ENCODE measurements around the gene TICAM2. TPM values are rescaled to one million over a fixed set of nuclear protein-coding genes. Genes with fewer than 3 reads are reported as not detected.

Gene TICAM2
- total and polyA plus RNA-seq, 10 of the 15 experiments (the other 5 are each of a cell fraction or from before 2014, with no cell fraction given): 0.14 to 7.0 (median 2.9) TPM

- TF ChIP-seq NKRF (conservative IDR thresholded peaks at IDR 0.05) (no peak), EZH2 (IDR thresholded peaks at IDR 0.05; ENCODE audit: borderline replicate concordance, control insufficient read depth, low read depth, low read length) (no peak), SMAD5 (IDR thresholded peaks at IDR 0.05; ENCODE audit: low read depth) (no peak), NFYA (IDR thresholded peaks at IDR 0.05; ENCODE audit: borderline replicate concordance, low read depth, low read length) (no peak), POU2F2 (IDR thresholded peaks at IDR 0.05; ENCODE audit: borderline replicate concordance, low read depth, low read length) (no peak), TCF3 (IDR thresholded peaks at IDR 0.05; ENCODE audit: borderline replicate concordance, insufficient read depth, low read depth, low read length) (peak; percentile 61; the same call in 1 of the 2 replicates), MLLT1 (IDR thresholded peaks at IDR 0.05) (0 out of 2 replicates have a peak, but pooled peaks have one; percentile 31), EGR1 (IDR thresholded peaks at IDR 0.05; ENCODE audit: borderline replicate concordance in 1 of 2, low read depth in 2 of 2, low read length in 2 of 2) (no peak), JUNB (IDR thresholded peaks at IDR 0.05) (no peak), KDM1A (IDR thresholded peaks at IDR 0.05; ENCODE audit: borderline replicate concordance) (no peak), FOXK2 (IDR thresholded peaks at IDR 0.05) (no peak), CHD2 (IDR thresholded peaks at IDR 0.05; ENCODE audit: borderline replicate concordance, low read depth, low read length) (no peak), CREM (IDR thresholded peaks at IDR 0.05; ENCODE audit: low read depth) (0 out of 2 replicates have a peak, but pooled peaks have one; percentile 23), MTA2 (IDR thresholded peaks at IDR 0.05; ENCODE audit: low read depth) (no peak), FOXM1 (IDR thresholded peaks at IDR 0.05; ENCODE audit: low read depth, low read length) (0 out of 2 replicates have a peak, but pooled peaks have one; percentile 21), IRF5 (IDR thresholded peaks at IDR 0.05; ENCODE audit: borderline replicate concordance) (no peak), USF1 (IDR thresholded peaks at IDR 0.05; ENCODE audit: borderline replicate concordance, extremely low read length, insufficient read depth, low read depth, low read length) (no peak), STAT1 (conservative IDR thresholded peaks at IDR 0.05) (no peak), POLR2AphosphoS2 (IDR thresholded peaks at IDR 0.05; ENCODE audit: low read depth, low read length) (no peak), ZBTB4 (CRISPR knock-in tag; IDR thresholded peaks at IDR 0.05) (no peak), NR2C2 (IDR thresholded peaks at IDR 0.05; ENCODE audit: borderline replicate concordance, control insufficient read depth, insufficient read length, low read depth) (no peak), ZSCAN29 (IDR thresholded peaks at IDR 0.05) (no peak), ATF7 (IDR thresholded peaks at IDR 0.05; ENCODE audit: low read depth) (no peak)
Observed at GRCh38 chr5:115599502-115599901, 2.8 kb downstream of the TICAM2 start (continued).

All from GM12878 (cell line).